GM12873 (cell line): ENCODE data around the gene HIBCH.

Source experiments
- TF ChIP-seq, protein P1 (sequence below): IDR thresholded peaks from 2 replicates; pipeline ENCODE4 v1.5.1; 2012; ENCODE audit warnings: low read depth, mild to moderate bottlenecking, moderate library complexity, low read length, control low read depth; ENCODE audit not compliant: insufficient read depth; ENCODE audit errors: missing control alignments

HIBCH gene

DNA sequence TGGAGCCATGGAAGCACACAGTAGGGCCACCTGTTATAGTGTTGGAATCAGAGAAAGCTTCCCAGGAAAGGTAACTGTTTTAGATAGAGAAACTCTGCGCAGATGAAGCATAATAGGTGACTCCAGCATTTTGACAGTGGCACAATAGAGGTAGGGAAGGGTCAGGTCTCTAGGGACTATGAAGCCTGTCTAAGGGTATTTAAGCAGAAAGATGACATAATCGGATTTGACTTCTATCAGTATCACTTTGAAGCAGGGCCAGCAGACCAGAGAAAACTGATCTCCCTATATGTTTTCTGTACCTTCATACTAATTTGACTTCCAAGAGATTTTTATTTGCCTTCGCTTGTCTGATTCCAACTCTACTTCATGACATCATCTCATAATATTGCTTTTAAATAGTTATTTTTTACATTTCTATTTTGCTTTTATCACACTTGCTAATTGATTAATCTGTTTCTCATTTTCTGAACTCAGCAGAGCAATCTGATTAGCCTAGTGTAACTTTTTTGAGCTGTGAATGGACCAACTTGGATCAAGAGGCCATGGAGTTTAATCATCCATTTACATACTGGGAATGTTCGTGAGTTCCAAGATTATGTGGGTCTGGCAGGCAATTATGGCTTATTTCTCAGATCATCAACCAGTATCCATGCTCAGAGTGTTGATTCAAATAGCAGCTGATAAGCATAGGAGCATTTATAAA, 8.4 kb upstream of the HIBCH start:
- TF ChIP-seq, protein P1, sequence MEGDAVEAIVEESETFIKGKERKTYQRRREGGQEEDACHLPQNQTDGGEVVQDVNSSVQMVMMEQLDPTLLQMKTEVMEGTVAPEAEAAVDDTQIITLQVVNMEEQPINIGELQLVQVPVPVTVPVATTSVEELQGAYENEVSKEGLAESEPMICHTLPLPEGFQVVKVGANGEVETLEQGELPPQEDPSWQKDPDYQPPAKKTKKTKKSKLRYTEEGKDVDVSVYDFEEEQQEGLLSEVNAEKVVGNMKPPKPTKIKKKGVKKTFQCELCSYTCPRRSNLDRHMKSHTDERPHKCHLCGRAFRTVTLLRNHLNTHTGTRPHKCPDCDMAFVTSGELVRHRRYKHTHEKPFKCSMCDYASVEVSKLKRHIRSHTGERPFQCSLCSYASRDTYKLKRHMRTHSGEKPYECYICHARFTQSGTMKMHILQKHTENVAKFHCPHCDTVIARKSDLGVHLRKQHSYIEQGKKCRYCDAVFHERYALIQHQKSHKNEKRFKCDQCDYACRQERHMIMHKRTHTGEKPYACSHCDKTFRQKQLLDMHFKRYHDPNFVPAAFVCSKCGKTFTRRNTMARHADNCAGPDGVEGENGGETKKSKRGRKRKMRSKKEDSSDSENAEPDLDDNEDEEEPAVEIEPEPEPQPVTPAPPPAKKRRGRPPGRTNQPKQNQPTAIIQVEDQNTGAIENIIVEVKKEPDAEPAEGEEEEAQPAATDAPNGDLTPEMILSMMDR: no peak

DNA sequence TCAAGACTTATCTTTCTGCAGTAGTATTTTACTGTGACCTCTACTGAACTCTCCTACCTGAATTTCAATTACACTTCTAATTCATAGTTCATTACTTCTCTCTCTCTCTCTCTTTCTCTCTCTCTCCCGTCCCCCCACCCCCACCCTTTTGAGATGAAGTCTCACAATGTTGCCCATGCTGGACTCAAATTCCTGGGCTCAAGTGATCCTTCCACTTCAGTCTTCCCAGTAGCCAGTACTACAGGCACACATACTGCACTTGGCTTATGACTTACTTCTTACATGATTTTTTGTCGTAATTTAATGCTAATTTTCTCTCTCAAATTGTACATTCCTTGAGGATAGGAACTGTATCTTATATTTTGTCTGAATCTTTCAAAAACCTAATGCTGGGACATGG, 6.0 kb upstream of the HIBCH start:
- TF ChIP-seq, protein P1: no peak

DNA sequence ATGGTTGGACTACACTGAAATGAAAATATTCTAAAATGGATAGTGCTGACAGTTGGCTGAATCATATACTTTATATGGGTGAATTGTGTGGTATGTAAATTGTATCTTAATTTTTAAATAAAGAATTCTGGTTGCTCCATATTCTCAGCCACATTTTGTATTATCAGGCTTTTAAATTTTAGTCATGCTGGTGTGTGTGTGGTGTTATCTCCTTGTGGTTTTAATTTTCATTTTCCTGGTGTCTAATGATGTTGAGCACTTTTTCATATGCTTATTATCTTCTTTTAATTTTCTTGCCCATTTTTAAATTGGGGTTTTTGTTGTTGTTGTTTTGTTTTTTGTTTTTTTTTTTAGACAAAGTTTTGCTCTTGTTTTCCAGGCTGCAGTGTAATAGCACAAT, 3.8 kb upstream of the HIBCH start:
- TF ChIP-seq, protein P1: no peak

DNA sequence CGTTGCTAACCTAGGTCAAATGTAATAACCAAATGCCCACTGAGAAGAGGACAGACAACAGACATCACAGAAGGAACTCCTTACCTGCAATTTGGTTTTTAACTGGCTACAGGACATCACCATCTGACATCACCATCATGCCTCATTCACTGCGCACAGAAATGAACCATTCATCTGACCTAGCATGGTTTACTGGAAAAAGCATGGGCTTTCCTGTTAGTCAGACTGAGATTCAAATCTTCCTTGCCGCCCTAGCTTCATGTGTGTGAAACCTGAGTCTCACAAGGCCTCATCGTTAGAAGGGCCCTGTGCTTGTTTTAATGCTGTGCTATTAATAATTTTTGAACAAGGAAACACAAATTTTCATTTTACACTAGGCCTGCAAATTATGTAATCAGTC, 1.1 kb upstream of the HIBCH start:
- TF ChIP-seq, protein P1: no peak

DNA sequence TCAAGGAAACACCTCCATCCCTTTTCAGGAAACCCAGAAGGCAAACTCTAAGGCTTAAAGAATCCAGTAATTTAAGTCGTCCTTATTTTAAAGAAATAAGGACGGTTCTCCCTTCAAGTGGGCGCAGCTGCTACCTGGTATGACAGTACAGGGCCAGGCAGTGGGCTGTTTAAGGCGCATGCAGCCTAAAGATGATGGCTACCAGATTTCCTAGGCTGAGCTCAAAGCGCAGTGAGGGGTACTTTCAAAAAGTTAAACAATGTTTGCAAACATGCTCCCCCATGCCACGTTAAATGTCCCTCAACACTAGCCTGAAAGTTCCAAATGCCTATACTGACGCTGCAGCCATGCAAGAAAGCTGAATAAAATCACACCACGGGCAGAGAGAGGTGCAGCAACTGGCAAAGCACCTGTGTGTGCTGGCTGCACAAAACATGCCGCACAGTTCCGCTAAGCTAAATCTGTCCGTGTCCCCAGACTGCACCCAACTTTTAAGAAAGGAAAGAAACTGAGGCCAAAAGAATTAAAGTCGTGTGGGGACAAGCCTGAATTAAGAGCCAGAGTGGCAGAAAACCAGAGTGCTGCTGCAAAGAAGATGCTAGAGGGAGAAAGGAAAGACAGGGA, 583 bp downstream of the HIBCH start:
- TF ChIP-seq, protein P1: no peak

DNA sequence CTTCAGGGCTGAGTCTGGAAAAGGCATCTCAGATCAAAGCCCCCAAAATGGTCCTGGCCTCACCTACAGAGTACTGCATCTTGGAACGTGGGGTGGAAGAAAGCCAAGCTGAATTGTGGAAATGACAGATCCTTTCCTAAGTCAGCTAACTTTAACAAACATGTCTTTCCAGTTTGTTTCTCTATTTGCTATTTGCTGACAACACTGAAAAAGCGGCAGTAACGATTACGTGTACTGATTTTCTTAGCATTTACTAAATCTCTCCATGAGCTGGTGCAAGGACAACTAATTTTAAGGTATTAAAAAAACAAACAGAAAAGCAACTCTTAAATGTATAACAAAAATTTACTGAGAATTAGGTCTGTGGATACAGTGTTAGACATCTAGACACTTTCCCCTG, 1.1 kb downstream of the HIBCH start:
- TF ChIP-seq, protein P1: no peak

DNA sequence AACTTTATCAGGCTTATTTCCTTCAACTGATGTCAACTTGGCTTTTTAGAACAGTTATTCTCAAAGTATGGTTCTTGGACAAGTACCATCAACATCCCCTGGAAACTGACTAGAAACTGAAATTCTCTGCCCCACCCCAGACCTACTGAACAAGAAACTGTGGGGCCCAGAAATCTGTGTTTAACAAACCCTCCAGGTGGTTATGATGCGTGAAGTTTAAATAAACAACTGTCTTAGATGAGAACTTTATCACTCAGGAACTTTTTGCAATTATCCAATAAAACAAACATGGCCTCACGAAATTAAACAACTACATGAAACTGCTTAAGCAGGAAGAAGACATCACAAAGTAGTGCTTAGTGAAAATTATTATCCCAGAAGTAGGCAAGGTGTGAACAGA, 4.4 kb downstream of the HIBCH start:
- TF ChIP-seq, protein P1: no peak
